Measurements from ENCODE around the gene NEK7.

- TF ChIP-seq, protein P1, sequence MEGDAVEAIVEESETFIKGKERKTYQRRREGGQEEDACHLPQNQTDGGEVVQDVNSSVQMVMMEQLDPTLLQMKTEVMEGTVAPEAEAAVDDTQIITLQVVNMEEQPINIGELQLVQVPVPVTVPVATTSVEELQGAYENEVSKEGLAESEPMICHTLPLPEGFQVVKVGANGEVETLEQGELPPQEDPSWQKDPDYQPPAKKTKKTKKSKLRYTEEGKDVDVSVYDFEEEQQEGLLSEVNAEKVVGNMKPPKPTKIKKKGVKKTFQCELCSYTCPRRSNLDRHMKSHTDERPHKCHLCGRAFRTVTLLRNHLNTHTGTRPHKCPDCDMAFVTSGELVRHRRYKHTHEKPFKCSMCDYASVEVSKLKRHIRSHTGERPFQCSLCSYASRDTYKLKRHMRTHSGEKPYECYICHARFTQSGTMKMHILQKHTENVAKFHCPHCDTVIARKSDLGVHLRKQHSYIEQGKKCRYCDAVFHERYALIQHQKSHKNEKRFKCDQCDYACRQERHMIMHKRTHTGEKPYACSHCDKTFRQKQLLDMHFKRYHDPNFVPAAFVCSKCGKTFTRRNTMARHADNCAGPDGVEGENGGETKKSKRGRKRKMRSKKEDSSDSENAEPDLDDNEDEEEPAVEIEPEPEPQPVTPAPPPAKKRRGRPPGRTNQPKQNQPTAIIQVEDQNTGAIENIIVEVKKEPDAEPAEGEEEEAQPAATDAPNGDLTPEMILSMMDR (IDR thresholded peaks at IDR 0.05) = no peak
- TF ChIP-seq EZH2 (IDR thresholded peaks at IDR 0.05; ENCODE audit: borderline replicate concordance, insufficient read depth, low read depth, low read length, poor library complexity, severe bottlenecking) = no peak
These were observed 123.3 kb downstream of the NEK7 start for GRCh38 chr1:198280080-198280479.

Data from B cell (primary cell).